GM23338 (cell line): ENCODE measurements around the gene RAB9B.

Source experiments
- EZH2 ChIP-seq: fragments of 200-600 bp; sonication (generic); IDR thresholded peaks from one replicate; pipeline ENCODE4 v1.8.0; 2017; ENCODE audit warnings: antibody characterized with exemption, mild to moderate bottlenecking, low read depth; ENCODE audit not compliant: unreplicated experiment
- EZH2phosphoT487 ChIP-seq: fragments of 200-600 bp; sonication (generic); IDR thresholded peaks from one replicate; pipeline ENCODE4 v1.8.1; 2018; ENCODE audit warnings: antibody characterized with exemption; ENCODE audit not compliant: unreplicated experiment
- POLR2AphosphoS5 ChIP-seq: IDR thresholded peaks from 2 replicates; pipeline ENCODE4 v1.6.1; 2016; ENCODE audit warnings: antibody characterized with exemption, low read depth
- REST ChIP-seq: IDR thresholded peaks from one replicate; pipeline ENCODE4 v1.6.1; 2018; ENCODE audit warnings: antibody characterized with exemption; ENCODE audit not compliant: unreplicated experiment
- TF ChIP-seq, protein P1 (sequence below), 2 experiments: fragments of 200-600 bp in 1 of 2; sonication (generic) in 1 of 2; conservative IDR thresholded peaks; 2 replicates each; pipeline versions ENCODE4 v1.5.1 to v1.6.1; 2016 to 2017; ENCODE audit warnings: antibody characterized with exemption in 2 of 2, low read depth in 2 of 2, mild to moderate bottlenecking in 2 of 2, moderate library complexity in 1 of 2

GRCh38 chrX:103773445-103773844 is 58.6 kb downstream of the RAB9B start:
- TF ChIP-seq EZH2phosphoT487 (no peak), POLR2AphosphoS5 (no peak), EZH2 (no peak), REST (no peak)
- TF ChIP-seq, protein P1, sequence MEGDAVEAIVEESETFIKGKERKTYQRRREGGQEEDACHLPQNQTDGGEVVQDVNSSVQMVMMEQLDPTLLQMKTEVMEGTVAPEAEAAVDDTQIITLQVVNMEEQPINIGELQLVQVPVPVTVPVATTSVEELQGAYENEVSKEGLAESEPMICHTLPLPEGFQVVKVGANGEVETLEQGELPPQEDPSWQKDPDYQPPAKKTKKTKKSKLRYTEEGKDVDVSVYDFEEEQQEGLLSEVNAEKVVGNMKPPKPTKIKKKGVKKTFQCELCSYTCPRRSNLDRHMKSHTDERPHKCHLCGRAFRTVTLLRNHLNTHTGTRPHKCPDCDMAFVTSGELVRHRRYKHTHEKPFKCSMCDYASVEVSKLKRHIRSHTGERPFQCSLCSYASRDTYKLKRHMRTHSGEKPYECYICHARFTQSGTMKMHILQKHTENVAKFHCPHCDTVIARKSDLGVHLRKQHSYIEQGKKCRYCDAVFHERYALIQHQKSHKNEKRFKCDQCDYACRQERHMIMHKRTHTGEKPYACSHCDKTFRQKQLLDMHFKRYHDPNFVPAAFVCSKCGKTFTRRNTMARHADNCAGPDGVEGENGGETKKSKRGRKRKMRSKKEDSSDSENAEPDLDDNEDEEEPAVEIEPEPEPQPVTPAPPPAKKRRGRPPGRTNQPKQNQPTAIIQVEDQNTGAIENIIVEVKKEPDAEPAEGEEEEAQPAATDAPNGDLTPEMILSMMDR (conservative IDR thresholded peaks at IDR 0.05; ENCODE audit: low read depth in 2 of 2): no peak
